HPDE6-E6E7 (cell line): ENCODE results near the gene ZNF254.
"Not testable (repeated sequence)": the region's sequence is repeated elsewhere in the genome, so short reads cannot be mapped to it uniquely, and the experiment has no call there.

Experiments
- DNase-seq: peaks from one replicate; pipeline ENCODE4 v3.0.0; 2011; ENCODE audit warnings: missing footprints; ENCODE audit errors: extremely low spot score

ZNF254 gene

DNA sequence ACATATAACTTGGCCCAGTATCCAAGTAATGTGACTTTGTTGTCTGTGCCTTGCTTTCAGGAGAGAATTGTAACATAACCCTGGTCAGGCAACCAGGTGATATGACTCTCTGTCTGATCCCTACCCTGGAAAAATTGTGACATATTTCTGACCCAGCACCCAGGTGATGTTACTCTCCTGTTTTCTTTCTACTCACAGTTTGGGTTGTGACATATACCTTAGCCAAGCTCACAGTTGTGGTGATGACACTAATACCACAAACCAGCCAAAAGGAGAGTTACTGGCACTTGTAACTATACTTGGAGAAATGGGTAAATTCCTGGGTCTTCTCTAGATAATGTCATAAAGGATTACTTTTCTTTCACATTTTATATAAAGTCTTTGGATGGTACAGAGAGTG is 14.3 kb upstream of the ZNF254 start:
- no peak for DNase-seq

- DNase-seq = peak; percentile 85
Measured at GRCh38 chr19:24073807-24074206, 13.2 kb upstream of the ZNF254 start.

DNA sequence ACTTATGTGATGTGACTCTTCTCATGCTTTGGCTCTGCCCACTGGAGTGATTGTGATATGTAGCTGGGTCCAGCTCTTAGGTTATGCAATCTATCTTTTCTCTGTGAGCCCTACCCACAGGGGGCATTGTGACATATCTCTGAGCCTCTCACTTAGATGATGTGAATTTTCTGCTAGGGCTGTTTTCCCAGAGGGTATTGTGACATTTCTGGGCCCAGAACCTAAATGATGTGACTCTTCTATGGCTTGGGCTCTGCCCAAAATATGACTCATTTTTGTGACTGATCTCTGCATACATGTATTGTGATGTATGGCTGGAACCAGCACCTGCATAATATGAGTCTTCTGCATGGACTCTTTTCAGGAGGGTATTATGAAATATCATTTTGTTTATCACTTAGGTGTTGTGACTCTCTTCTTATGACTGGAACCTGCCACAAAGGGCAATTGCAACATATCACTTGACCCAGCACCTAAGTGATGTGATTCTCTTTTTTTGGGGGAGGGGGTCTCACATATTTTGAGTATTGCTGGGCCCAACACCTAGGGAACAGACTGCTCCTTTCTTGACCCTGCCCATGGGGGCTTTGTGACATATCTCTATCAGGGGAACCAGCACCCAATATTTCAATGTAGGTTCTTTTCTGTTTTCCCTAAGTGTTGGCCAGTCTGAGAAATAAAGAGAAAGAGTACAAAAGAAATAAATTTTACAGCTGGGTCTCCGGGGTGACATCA is 12.1 kb upstream of the ZNF254 start:
- no peak for DNase-seq

DNA sequence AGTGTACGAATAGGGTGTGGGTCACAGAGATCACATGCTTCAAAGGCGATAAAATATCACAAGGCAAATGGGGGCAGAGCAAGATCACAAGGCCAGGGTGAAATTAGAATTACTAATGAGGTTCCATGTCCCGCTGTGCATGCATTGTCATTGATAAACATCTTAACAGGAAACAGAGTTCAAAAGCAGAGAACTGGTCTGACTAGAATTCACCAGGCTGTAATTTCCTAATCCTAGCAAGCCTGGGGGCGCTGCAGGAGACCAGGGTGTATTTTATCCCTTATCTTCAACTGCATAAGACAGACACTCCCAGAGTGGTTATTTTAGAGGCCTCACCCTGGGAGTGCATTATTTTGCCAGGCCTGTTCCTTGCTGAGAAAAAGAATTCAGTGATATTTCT is 11.5 kb upstream of the ZNF254 start:
- DNase-seq = not testable (repeated sequence)

DNA sequence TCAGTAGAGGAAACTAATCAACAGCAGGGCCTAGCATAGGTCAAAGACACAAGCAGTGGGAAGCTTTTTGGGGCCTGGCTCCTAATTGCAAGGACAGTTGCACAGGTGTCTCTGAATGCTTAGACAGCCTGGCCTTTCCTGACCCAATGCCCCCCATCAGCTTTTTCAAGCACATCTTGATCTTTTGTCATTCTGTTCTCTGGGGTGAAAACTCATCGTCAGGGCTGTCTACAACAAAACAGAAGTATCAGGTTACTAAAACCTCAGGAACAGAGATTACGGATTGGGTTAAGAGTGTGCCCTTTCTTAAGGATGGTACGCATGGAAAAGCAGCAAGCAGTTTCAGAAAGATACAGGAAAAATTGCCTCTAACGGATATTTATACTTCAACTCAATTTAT is 8.3 kb upstream of the ZNF254 start:
- no peak for DNase-seq

GRCh38 chr19:24081056-24081455 is 5.9 kb upstream of the ZNF254 start:
- DNase-seq = no peak

DNA sequence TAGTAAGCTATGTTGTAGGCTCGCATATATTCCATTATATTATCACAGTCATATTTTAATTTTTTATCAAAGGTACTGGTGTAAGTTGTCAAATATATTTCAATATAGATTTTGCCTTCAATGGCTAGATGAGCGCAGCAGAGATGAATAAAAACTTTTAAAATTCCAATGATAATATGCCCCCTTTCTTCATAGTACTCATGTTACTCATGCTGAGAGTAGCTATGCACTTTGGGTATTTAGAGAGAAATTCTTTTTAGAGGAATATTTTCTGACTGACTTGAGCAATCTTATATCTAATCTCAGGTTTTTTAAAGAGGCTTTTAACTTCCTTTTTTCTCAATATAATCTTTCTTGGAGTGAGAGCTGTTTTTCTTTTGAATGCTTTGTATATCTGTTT is 11.4 kb downstream of the ZNF254 start:
- no peak for DNase-seq

GRCh38 chr19:24099829-24100228 is 12.8 kb downstream of the ZNF254 start:
- DNase-seq = no peak

DNA sequence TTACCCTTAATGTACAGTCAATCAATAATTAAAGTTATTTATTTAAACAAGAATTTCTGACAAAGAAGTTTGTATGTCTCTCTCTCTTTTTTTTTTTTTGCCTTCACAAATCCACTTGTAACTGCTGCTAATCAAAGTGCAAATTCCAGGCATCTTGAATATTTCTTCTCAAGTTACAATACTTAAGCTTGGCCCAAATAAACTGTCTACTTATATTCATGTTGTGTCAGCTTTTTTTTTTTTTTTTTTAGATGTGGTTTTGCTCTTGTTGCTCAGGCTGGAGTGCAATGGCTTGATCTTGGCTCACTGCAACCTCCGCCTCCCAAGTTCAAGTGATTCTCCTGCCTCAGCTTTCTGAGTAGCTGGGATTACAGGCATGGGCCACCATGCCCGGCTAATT is 13.6 kb downstream of the ZNF254 start:
- not testable (repeated sequence) for DNase-seq

DNA sequence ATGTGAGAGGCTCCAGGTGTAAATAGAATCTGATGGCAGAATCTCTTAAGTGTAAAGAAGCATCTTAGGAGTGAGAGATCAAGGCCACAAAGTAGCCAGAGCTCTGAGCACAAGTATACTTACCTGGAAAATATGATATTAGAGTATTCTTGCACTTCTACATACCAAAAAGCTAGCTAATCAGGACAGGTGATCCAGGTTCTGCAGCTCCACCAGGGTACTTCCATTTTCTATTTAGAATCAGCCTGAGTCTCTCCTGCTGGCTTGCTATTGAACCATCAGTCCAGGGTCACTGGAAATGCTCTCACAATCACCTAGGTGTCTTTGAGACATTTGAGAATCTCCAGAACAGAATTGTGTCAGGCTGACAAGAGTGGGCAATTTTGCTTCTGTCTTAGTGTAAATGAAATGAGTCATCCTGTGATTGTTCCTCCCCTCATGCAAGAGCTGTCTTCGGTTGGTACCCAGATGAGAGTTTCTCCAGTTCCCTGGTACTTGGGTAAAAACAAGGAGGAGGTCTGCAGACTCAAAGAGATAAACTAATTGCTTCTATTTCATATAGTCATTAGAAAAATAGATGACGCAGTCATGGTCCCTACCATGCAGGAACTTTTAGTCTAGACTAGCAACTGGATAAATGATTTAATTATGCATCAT is 14.6 kb downstream of the ZNF254 start:
- DNase-seq = no peak

DNA sequence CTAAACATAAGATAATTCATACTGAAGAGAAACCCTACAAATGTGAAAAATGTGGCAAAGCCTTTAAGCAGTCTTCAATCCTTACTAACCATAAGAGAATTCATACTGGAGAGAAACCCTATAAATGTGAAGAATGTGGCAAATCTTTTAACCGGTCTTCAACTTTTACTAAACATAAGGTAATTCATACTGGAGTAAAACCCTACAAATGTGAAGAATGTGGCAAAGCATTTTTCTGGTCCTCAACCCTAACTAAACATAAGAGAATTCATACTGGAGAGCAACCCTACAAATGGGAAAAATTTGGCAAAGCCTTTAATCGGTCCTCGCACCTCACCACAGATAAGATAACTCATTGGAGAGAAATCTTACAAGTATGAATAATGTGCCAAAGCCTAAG is 40.6 kb downstream of the ZNF254 start:
- no peak for DNase-seq

DNA sequence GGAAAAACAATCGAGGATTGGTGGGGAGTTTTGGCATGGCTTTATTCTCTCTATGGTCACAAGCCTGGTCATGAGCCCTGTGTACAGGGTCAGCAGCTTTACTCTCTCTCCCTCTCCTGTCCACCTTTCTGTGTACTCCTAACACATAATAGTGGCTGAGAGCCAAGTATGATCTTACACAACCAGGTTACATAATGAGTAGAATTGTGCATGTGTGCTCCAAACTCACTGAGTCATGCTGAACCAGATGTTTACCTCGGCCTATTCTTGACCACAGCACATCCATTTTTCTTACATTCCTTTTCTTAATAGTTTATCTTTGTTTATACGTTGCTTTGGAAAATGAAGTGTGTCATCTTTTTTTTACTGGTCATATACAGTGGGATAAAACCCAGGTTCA is 53.1 kb downstream of the ZNF254 start:
- DNase-seq = peak; percentile 7

DNA sequence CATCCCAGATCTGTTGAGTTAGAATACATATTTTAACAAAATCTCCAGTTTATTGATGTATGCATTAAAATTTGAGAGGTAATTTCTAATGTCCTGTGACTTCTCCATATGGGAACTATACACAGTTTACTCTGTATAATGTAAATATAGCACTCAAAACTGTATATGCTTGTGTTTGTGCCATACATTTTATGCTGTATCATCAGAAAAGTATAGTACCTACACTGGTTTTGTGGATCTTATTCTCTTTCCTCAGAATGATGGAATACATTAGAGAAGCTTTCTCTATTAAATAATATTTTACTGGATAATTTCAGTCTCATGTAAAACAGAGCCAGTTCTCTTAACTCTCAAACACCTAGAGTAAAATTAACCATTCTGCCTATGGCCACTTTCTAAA is 53.6 kb downstream of the ZNF254 start:
- no peak for DNase-seq

DNA sequence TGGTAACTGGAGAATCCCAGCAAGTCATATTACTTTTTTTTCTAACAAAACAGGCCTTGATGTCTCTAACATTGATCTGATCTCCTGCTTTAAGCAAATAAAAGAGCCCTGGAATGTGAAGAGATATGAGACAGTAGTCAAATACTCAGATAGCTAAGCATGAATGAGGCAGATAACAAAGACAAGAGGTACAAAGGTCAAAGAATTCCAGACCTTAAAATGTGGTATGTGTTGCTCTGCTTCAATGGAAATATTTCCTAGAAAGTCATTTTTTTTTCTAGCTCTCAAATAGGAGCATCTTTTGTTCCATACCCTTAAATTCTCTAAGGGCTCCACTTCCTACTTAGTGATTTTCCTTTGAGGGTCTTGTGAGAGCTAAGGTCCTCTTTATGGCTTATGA is 54.6 kb downstream of the ZNF254 start:
- DNase-seq = no peak

- no peak for DNase-seq
Measured at GRCh38 chr19:24142771-24143170, 55.8 kb downstream of the ZNF254 start.

DNA sequence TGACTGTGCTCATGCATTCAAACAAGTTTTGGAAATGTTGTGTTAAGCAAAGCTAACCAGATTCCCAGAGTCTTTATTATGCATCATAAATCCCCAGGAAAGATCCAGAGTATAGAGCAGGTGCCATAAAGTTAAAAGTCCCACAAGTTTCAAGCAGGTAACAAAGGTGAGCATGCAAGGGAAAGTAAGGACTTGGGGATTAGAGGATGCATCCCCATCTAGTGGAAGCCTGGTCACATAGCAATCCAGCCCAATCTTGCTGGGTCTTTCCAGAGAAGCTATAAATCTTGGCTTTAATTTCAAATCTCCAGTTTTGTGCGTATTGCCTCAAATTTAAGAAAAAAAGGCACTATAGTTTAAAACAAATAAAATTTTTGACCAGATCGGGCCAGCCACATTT is 72.7 kb downstream of the ZNF254 start:
- peak; percentile 19 for DNase-seq

- no peak for DNase-seq
Measured at GRCh38 chr19:24166055-24166454, 79.1 kb downstream of the ZNF254 start.

DNA sequence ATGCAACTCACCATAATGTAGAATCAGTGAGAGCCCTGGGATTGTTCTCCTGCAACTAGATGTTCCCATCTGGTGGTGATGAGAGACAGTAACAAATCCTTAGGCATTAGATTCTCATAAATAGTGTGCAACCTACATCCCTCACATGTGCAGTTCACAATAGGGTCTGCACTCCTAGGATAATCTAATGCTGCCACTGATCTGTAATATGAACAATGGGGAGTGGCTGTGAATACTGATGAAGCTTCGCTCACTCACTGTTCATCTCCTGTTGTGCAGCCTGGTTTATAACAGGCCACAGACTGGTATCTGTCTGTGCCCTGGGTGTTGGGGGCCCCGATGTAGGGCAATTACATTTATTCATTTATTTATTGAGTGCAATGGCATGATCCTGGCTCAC is 86.9 kb downstream of the ZNF254 start:
- no peak for DNase-seq

DNA sequence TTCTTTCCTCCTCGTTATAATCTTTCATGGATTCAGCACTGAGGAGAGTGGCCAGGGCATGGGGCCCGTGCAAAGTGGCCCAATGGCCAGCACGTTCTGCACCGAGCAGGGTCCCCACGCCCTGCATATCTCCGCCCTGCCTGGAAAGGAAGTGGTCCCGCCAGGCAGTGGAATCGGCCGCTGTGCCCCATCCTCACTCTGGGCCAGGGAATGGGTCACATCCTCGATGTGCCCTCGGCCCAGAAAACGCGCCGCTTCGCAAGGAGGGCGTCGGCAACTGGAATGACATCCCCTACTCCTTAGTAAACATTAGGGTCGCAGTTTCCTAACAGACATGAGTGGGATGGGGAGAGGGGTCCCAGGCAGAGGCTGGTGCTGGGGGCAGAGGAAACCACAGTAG is 90.7 kb downstream of the ZNF254 start:
- DNase-seq = no peak

DNA sequence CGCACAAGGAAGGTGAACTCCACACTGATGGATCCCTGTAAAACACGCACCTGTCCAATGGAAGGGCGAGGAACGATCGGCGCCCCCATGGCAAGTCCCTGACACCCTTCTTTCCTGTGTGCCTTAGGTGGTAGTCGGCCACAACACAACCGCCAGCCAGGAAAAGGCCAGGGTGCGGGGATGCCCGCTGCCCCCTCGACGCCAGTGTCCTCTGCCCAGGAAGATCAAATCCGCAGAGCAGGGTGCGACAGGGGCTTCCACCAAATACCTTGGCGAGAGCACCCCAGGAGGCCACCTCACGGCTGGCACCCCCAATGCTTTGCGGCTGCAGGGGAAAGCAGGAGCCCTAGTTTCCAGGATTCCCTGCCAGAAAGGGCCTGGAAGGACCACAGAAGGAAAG is 91.2 kb downstream of the ZNF254 start:
- no peak for DNase-seq
